SK-N-SH (cell line): Measurements from ENCODE around the gene AGBL4. TPM values are rescaled to one million over a fixed set of nuclear protein-coding genes. Genes with fewer than 3 reads are reported as not detected.

Experiments
- CTCF ChIA-PET: fragments of 300-600, 350-600 bp; formaldehyde crosslinking; extraction: SDS; loops from one replicate; lab custom pipeline; 2021; lab: Yijun Ruan, JAX
- POLR2A ChIA-PET: fragments of 350-600 bp; sonication (Branson Sonifier 250); formaldehyde crosslinking; extraction: SDS; loops from one replicate; lab custom pipeline; 2020; ENCODE audit warnings: antibody characterized with exemption, inconsistent platforms; lab: Yijun Ruan, JAX
- DNase-seq: peaks from one replicate; pipeline ENCODE4 v3.0.0; 2012
- H2AFZ ChIP-seq: fragments of 200-600 bp; sonication (generic); 2 replicates; pipeline ENCODE4 v1.8.1; 2016; ENCODE audit warnings: antibody characterized with exemption, mild to moderate bottlenecking, low read depth
- H3F3A ChIP-seq: fragments of 200-600 bp; sonication (generic); replicated peaks from 2 replicates; pipeline ENCODE3; 2016; ENCODE audit warnings: antibody characterized with exemption, mild to moderate bottlenecking; ENCODE audit not compliant: insufficient read depth
- H3K27ac ChIP-seq, 2 experiments: fragments of 200-500 bp in 1 of 2; fragments of 200-600 bp in 1 of 2; sonication (Bioruptor generic) in 1 of 2; sonication (generic), shearing (Covaris generic) in 1 of 2; 2 replicates each; pipeline versions ENCODE4 v1.5.1 to v1.6.1; 2014 to 2016; ENCODE audit warnings: low read depth in 2 of 2, inconsistent platforms in 1 of 2, low read length in 1 of 2, mild to moderate bottlenecking in 1 of 2, mixed read lengths in 1 of 2
- H3K27me3 ChIP-seq: fragments of 200-600 bp; sonication (generic), shearing (Covaris generic); 2 replicates; pipeline ENCODE4 v1.6.1; 2016; ENCODE audit warnings: mixed run types; ENCODE audit not compliant: insufficient read depth
- H3K36me3 ChIP-seq, 2 experiments: fragments of 200-500 bp in 1 of 2; fragments of 200-600 bp in 1 of 2; sonication (Bioruptor generic) in 1 of 2; sonication (generic) in 1 of 2; replicated peaks in 1 of 2; 2 replicates each; pipeline versions ENCODE3 to v1.5.1; 2014 to 2016; ENCODE audit warnings: low read length in 1 of 2, mild to moderate bottlenecking in 1 of 2; ENCODE audit not compliant: insufficient read depth in 2 of 2, control insufficient read depth in 1 of 2
- H3K4me1 ChIP-seq, 2 experiments: fragments of 200-500 bp in 1 of 2; fragments of 200-600 bp in 1 of 2; sonication (Bioruptor generic) in 1 of 2; sonication (generic), shearing (Covaris generic) in 1 of 2; 2 replicates each; pipeline versions ENCODE4 v1.5.1 to v1.6.1; 2014 to 2016; ENCODE audit warnings: low read depth in 1 of 2, low read length in 1 of 2, mixed run types in 1 of 2; ENCODE audit not compliant: insufficient read depth in 2 of 2, control insufficient read depth in 1 of 2
- H3K4me2 ChIP-seq: fragments of 200-600 bp; sonication (generic), shearing (Covaris generic); 2 replicates; pipeline ENCODE4 v1.6.1; 2017; ENCODE audit warnings: mixed run types
- H3K4me3 ChIP-seq, 2 experiments: fragments of 200-500 bp in 1 of 2; fragments of 200-600 bp in 1 of 2; sonication (Bioruptor generic) in 1 of 2; sonication (generic), shearing (Covaris generic) in 1 of 2; 2 replicates each; pipeline versions ENCODE4 v1.5.1 to v1.8.1; 2014 to 2016; ENCODE audit warnings: low read depth in 2 of 2, inconsistent platforms in 1 of 2, low read length in 1 of 2, mild to moderate bottlenecking in 1 of 2, mixed read lengths in 1 of 2, moderate library complexity in 1 of 2
- H3K79me2 ChIP-seq: fragments of 200-600 bp; sonication (generic); 2 replicates; pipeline ENCODE4 v1.8.1; 2017; ENCODE audit warnings: mild to moderate bottlenecking; ENCODE audit not compliant: insufficient read depth
- H3K9ac ChIP-seq: fragments of 200-600 bp; sonication (generic); 2 replicates; pipeline ENCODE4 v1.6.1; 2017; ENCODE audit warnings: mixed run types
- H3K9me2 ChIP-seq: fragments of 200-600 bp; sonication (generic); 2 replicates; pipeline ENCODE4 v1.6.1; 2017; ENCODE audit warnings: mixed run types
- H3K9me3 ChIP-seq: fragments of 200-600 bp; sonication (generic); 2 replicates; pipeline ENCODE4 v1.6.1; 2017; ENCODE audit warnings: mixed run types, mild to moderate bottlenecking, moderate library complexity
- H4K20me1 ChIP-seq: fragments of 200-600 bp; sonication (generic); 2 replicates; pipeline ENCODE4 v1.6.1; 2017; ENCODE audit warnings: mild to moderate bottlenecking, mixed run types; ENCODE audit not compliant: insufficient read depth
- CTCF ChIP-seq: fragments of 200-600 bp; sonication (generic); IDR thresholded peaks from 2 replicates; pipeline ENCODE4 v1.6.1; 2017; ENCODE audit warnings: antibody characterized with exemption, mild to moderate bottlenecking, moderate library complexity
- ELF1 ChIP-seq: IDR thresholded peaks from 2 replicates; pipeline ENCODE4 v1.4.0; 2012
- EZH2phosphoT487 ChIP-seq: fragments of 200-600 bp; sonication (generic); IDR thresholded peaks from 2 replicates; pipeline ENCODE4 v1.6.1; 2017; ENCODE audit warnings: low read depth, mixed run types, mild to moderate bottlenecking, antibody characterized with exemption, moderate library complexity, borderline replicate concordance
- FOSL2 ChIP-seq: IDR thresholded peaks from 2 replicates; pipeline ENCODE4 v1.4.0; 2012; ENCODE audit warnings: low read depth, mild to moderate bottlenecking, moderate library complexity, borderline replicate concordance
- FOXJ3 ChIP-seq: sonication (generic); formaldehyde crosslinking; IDR thresholded peaks from 2 replicates; pipeline ENCODE4 v1.5.1; 2020; ENCODE audit warnings: mild to moderate bottlenecking, missing genetic modification reagents
- FOXM1 ChIP-seq: IDR thresholded peaks from 2 replicates; pipeline ENCODE4 v1.4.0; 2012; ENCODE audit warnings: low read depth, mild to moderate bottlenecking
- GATA2 ChIP-seq: sonication (generic); formaldehyde crosslinking; IDR thresholded peaks from 2 replicates; pipeline ENCODE4 v1.5.0; 2020; ENCODE audit warnings: mild to moderate bottlenecking, missing genetic modification reagents
- IRF3 ChIP-seq: fragments of 150-350 bp; IDR thresholded peaks from 2 replicates; pipeline ENCODE4 v1.6.1; 2016; ENCODE audit warnings: mild to moderate bottlenecking, low read depth, low read length
- JUND ChIP-seq: IDR thresholded peaks from 2 replicates; pipeline ENCODE4 v1.4.0; 2012
- NFIC ChIP-seq: IDR thresholded peaks from 2 replicates; pipeline ENCODE4 v1.4.0; 2012; ENCODE audit warnings: borderline replicate concordance
- POLR2AphosphoS5 ChIP-seq: IDR thresholded peaks from 2 replicates; pipeline ENCODE4 v1.6.1; 2012; ENCODE audit warnings: low read depth, low read length
- RCOR1 ChIP-seq: fragments of 150-350 bp; IDR thresholded peaks from 2 replicates; pipeline ENCODE4 v1.6.1; 2017; ENCODE audit warnings: antibody characterized with exemption, low read length
- TEAD4 ChIP-seq: IDR thresholded peaks from 2 replicates; pipeline ENCODE4 v1.4.0; 2012; ENCODE audit warnings: mild to moderate bottlenecking, borderline replicate concordance; ENCODE audit not compliant: insufficient read depth
- USF2 ChIP-seq: fragments of 150-350 bp; IDR thresholded peaks from 2 replicates; pipeline ENCODE4 v1.6.1; 2017; ENCODE audit warnings: antibody characterized with exemption, low read length, low read depth, borderline replicate concordance
- ZBTB33 ChIP-seq: IDR thresholded peaks from 2 replicates; pipeline ENCODE4 v1.4.0; 2012; ENCODE audit warnings: low read depth, borderline replicate concordance
- WGBS: methylation state at CpG from one replicate; pipeline ENCODE4 v1.1.6; 2017; ENCODE audit warnings: low lambda C conversion rate; 5-methylcytosine and 5-hydroxymethylcytosine counted together
- polyA plus RNA-seq, 3 experiments: library from polyadenylated mRNA; depleted of rRNA; stranded (reverse); fragments of >200 nt; gene quantifications; 2 replicates each; pipeline ENCODE4 v1.2.3, GENCODE V29; 2012

The AGBL4 gene
- polyA plus RNA-seq, 1 of the 3 experiments (the other 2 are of a cell fraction): 0.07 TPM

GRCh38 chr1:48661726-48662463 is 1361.9 kb downstream of the AGBL4 start:
- Histone ChIP-seq H2AFZ (no peak overlapping the region), H3K9ac (no peak overlapping the region), H3K36me3 (no peaks in the 10 kb centered on the region), H3K9me2 (no peaks in the 10 kb centered on the region), H3K4me1 (no peaks in the 10 kb centered on the region), H3K4me3 (no peak overlapping the region), H3K4me2 (no peak overlapping the region), H3K27me3 (no peaks in the 10 kb centered on the region), H3K9me3 (no peaks in the 10 kb centered on the region), H3K27ac (no peak overlapping the region), H3K79me2 (no peaks in the 10 kb centered on the region), H3F3A (no peaks in the 10 kb centered on the region), H4K20me1 (no peaks in the 10 kb centered on the region)
- CTCF ChIA-PET: interaction anchor here (0.8 to 9.6 kb wide), 4 partner anchors 16 to 89 kb away, joined by 3 to 78 read pairs (median 4); no protein-coding TSS in a partner anchor
- WGBS: 46% methylated on average over 8 of the region's 8 CpGs
- POLR2A ChIA-PET: no interaction called here
- no peak for TF ChIP-seq USF2
- TF ChIP-seq NFIC: no peak
- no peak for TF ChIP-seq ELF1
- TF ChIP-seq FOXM1: no peak
- TF ChIP-seq FOSL2: no peak
- no peak for TF ChIP-seq GATA2 (CRISPR knock-in tag)
- no peak for TF ChIP-seq RCOR1
- TF ChIP-seq CTCF: no peak
- TF ChIP-seq TEAD4: no peak
- DNase-seq: no peak

- WGBS: 59% methylated on average over 6 of the region's 6 CpGs
- Histone ChIP-seq H3K9me2 (no peaks in the 10 kb centered on the region), H2AFZ (no peak overlapping the region), H3K4me2 (no peak overlapping the region), H3K36me3 (no peaks in the 10 kb centered on the region), H4K20me1 (no peaks in the 10 kb centered on the region), H3K4me3 (no peak overlapping the region), H3K27me3 (no peaks in the 10 kb centered on the region), H3K9ac (no peak overlapping the region), H3F3A (no peaks in the 10 kb centered on the region), H3K4me1 (peaks cover 0 to 11% of the 10 kb centered on the region in 2 experiments; a peak in 2 of 4 replicates), H3K27ac (no peak overlapping the region), H3K79me2 (no peaks in the 10 kb centered on the region), H3K9me3 (no peaks in the 10 kb centered on the region)
- ChIA-PET POLR2A (interaction anchor here (0.7 kb wide), 1 partner anchor 16 kb away, joined by 3 read pairs; no protein-coding TSS in a partner anchor), CTCF (interaction anchor here (1.0 to 9.6 kb wide), 6 partner anchors 11 to 158 kb away, joined by 3 to 78 read pairs (median 4); no protein-coding TSS in a partner anchor)
- no peak for DNase-seq
- no peak for TF ChIP-seq IRF3
- no peak for TF ChIP-seq CTCF
- TF ChIP-seq FOXJ3 (CRISPR knock-in tag): no peak
- TF ChIP-seq POLR2AphosphoS5: no peak
- TF ChIP-seq USF2: no peak
- no peak for TF ChIP-seq ZBTB33
- TF ChIP-seq EZH2phosphoT487: no peak
- no peak for TF ChIP-seq JUND
Measured at GRCh38 chr1:48659801-48660200, 1364.0 kb downstream of the AGBL4 start.
